Neuronal stem cell (in vitro differentiated cells): Measurements from ENCODE around the gene FAM217A.
"Not testable (repeated sequence)": the region's sequence is repeated elsewhere in the genome, so short reads cannot be mapped to it uniquely, and the experiment has no call there.

Source experiments
- DNase-seq: peaks from one replicate; pipeline ENCODE4 v3.0.0-alpha.2; 2013; ENCODE audit warnings: low spot score
- H2AFZ ChIP-seq: one replicate; pipeline ENCODE4 v1.6.1; 2013; ENCODE audit warnings: mild to moderate bottlenecking, low read length, inconsistent platforms
- H2AK5ac ChIP-seq: 2 replicates; pipeline ENCODE4 v1.6.1; 2013; ENCODE audit warnings: low read depth, mild to moderate bottlenecking, inconsistent platforms, low read length, moderate library complexity, mixed read lengths
- H2BK120ac ChIP-seq: 2 replicates; pipeline ENCODE4 v1.6.1; 2013; ENCODE audit warnings: low read depth, mild to moderate bottlenecking, inconsistent platforms, low read length, moderate library complexity, mixed read lengths
- H2BK12ac ChIP-seq: one replicate; pipeline ENCODE4 v1.6.1; 2013; ENCODE audit warnings: low read length, inconsistent platforms
- H2BK15ac ChIP-seq: 2 replicates; pipeline ENCODE4 v1.6.1; 2013; ENCODE audit warnings: mild to moderate bottlenecking, low read length, inconsistent platforms, mixed read lengths
- H2BK5ac ChIP-seq: one replicate; pipeline ENCODE4 v1.6.1; 2013; ENCODE audit warnings: inconsistent platforms, mild to moderate bottlenecking, low read length, moderate library complexity
- H3K14ac ChIP-seq: one replicate; pipeline ENCODE4 v1.6.1; 2013; ENCODE audit warnings: low read length, inconsistent platforms
- H3K18ac ChIP-seq: 2 replicates; pipeline ENCODE4 v1.6.1; 2013; ENCODE audit warnings: low read length, inconsistent platforms
- H3K23ac ChIP-seq: 2 replicates; pipeline ENCODE4 v1.6.1; 2013; ENCODE audit warnings: low read depth, mild to moderate bottlenecking, mixed read lengths, low read length, inconsistent platforms; ENCODE audit not compliant: poor library complexity
- H3K27ac ChIP-seq: replicated peaks from 3 replicates; pipeline ENCODE4 v1.5.1; 2013; ENCODE audit warnings: low read length, inconsistent platforms
- H3K27me3 ChIP-seq, 3 experiments: 2 replicates each; pipeline ENCODE4 v1.6.1; 2013; ENCODE audit warnings: low read length in 3 of 3, mild to moderate bottlenecking in 2 of 3, inconsistent platforms in 1 of 3, low read depth in 1 of 3, mixed read lengths in 1 of 3, moderate library complexity in 1 of 3; ENCODE audit not compliant: control insufficient read depth in 3 of 3, insufficient read depth in 3 of 3
- H3K36me3 ChIP-seq, 2 donors: replicated peaks in 1 of 2; 2 replicates each; pipeline ENCODE4 v1.6.1; 2013; ENCODE audit warnings: low read length in 2 of 2; ENCODE audit not compliant: control insufficient read depth in 2 of 2, insufficient read depth in 2 of 2
- H3K4ac ChIP-seq: 2 replicates; pipeline ENCODE4 v1.6.1; 2013; ENCODE audit warnings: inconsistent platforms, mild to moderate bottlenecking, low read length, moderate library complexity
- H3K4me1 ChIP-seq, 2 donors: 1 replicate in 1 of 2; 2 replicates in 1 of 2; pipeline ENCODE4 v1.6.1; 2013; ENCODE audit warnings: low read length in 2 of 2, low read depth in 1 of 2; ENCODE audit not compliant: control insufficient read depth in 2 of 2, insufficient read depth in 1 of 2
- H3K4me2 ChIP-seq: one replicate; pipeline ENCODE4 v1.6.1; 2013; ENCODE audit warnings: mild to moderate bottlenecking, low read length, inconsistent platforms; ENCODE audit not compliant: insufficient read depth, poor library complexity, severe bottlenecking
- H3K4me3 ChIP-seq, 2 donors: 2 replicates each; pipeline ENCODE4 v1.5.1; 2013; ENCODE audit warnings: low read length in 2 of 2, mild to moderate bottlenecking in 2 of 2, inconsistent platforms in 1 of 2, moderate library complexity in 1 of 2
- H3K79me1 ChIP-seq: one replicate; pipeline ENCODE4 v1.6.1; 2013; ENCODE audit warnings: low read depth, mild to moderate bottlenecking, inconsistent platforms, low read length, moderate library complexity
- H3K9ac ChIP-seq: one replicate; pipeline ENCODE4 v1.6.1; 2013; ENCODE audit warnings: mild to moderate bottlenecking, low read depth, low read length, inconsistent platforms; ENCODE audit not compliant: poor library complexity
- H3K9me3 ChIP-seq, 2 donors: replicated peaks in 1 of 2; 2 replicates each; pipeline versions ENCODE3 to v1.6.1; 2013; ENCODE audit warnings: low read length in 2 of 2, mild to moderate bottlenecking in 2 of 2, inconsistent platforms in 1 of 2, low read depth in 1 of 2, mixed read lengths in 1 of 2, moderate library complexity in 1 of 2; ENCODE audit not compliant: control insufficient read depth in 2 of 2, insufficient read depth in 1 of 2
- H4K8ac ChIP-seq: one replicate; pipeline ENCODE4 v1.6.1; 2013; ENCODE audit warnings: low read depth, mild to moderate bottlenecking, inconsistent platforms, low read length, moderate library complexity
- H4K91ac ChIP-seq: one replicate; pipeline ENCODE4 v1.6.1; 2013; ENCODE audit warnings: low read length, low read depth, mild to moderate bottlenecking, inconsistent platforms; ENCODE audit not compliant: poor library complexity
- WGBS, 2 donors: extraction: QIAGEN DNeasy Blood & Tissue Kit; methylation state at CpG; one replicate each; pipeline ENCODE4 v1.1.7; 2013; ENCODE audit warnings: missing lambda C conversion rate in 2 of 2, mixed read lengths in 1 of 2; ENCODE audit not compliant: insufficient read length in 2 of 2, insufficient replicate concordance in 1 of 2; ENCODE audit errors: extremely low coverage in 2 of 2; 5-methylcytosine and 5-hydroxymethylcytosine counted together

FAM217A gene

DNA sequence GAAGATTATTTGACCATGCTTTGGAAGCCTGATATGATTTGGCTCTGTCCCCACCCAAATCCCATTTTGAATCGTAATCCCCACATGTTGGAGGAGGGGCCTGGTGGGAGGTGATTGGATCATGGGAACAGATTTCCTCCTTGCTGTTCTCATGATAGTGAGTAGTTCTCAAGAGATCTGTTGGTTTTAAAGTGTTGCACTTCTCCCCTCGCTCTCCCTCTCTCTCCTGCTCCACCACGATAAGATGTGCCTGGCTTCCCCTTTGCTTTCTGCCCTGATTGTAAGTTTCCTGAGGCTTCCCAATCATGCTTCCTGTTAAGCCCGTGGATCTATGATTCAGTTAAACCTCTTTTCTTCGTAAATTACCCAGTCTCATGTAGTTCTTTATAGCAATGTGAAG is 21.7 kb upstream of the FAM217A start:
- Histone ChIP-seq H4K8ac (no peak overlapping the region), H3K4ac (no peak overlapping the region), H2BK120ac (no peak overlapping the region), H3K4me1 (no peaks in the 10 kb centered on the region), H3K14ac (no peak overlapping the region), H2BK5ac (no peak overlapping the region), H3K9me3 (peaks cover 0 to 3% of the 10 kb centered on the region in 2 donors), H3K23ac (no peak overlapping the region), H3K27ac (no peak overlapping the region), H3K79me1 (no peaks in the 10 kb centered on the region), H3K18ac (no peak overlapping the region), H3K4me2 (no peak overlapping the region), H2BK12ac (no peak overlapping the region), H4K91ac (no peak overlapping the region), H2AK5ac (no peak overlapping the region), H2BK15ac (no peak overlapping the region), H3K36me3 (no peaks in the 10 kb centered on the region), H3K27me3 (peaks cover 0 to 21% (median 0%) of the 10 kb centered on the region in 3 experiments), H3K9ac (no peak overlapping the region), H2AFZ (no peak overlapping the region), H3K4me3 (no peak overlapping the region)
- WGBS, 2 donors, result no CpG with 5 or more reads among the region's 5 CpGs
- no peak for DNase-seq

DNA sequence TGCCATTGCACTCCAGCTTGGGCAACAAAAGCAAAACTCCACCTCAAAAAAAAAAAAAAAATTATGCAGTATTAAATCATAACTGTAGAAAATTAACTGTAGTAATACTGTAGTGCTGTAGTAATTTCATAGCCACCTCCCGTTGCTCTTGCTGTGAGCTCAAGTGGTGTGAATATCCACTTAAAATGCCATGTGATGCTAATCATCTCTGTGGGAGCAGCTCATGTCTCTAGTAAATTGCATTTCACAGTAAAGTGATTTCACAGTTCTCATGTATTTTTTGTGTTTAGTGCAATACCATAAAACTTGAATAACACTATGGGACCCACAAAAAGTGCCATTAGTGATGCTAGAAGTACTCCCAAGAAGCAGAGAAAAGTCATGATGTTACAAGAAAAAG is 14.4 kb upstream of the FAM217A start:
- no peak overlapping the region for H2BK12ac ChIP-seq
- H3K4ac ChIP-seq, result no peak overlapping the region
- no peak overlapping the region for H3K4me3 ChIP-seq
- no peaks in the 10 kb centered on the region for H3K4me1 ChIP-seq
- H2BK5ac ChIP-seq, result no peak overlapping the region
- no peaks in the 10 kb centered on the region for H3K36me3 ChIP-seq
- no peak overlapping the region for H3K14ac ChIP-seq
- H3K27me3 ChIP-seq, result peaks cover 0 to 2% (median 0%) of the 10 kb centered on the region in 3 experiments
- H3K18ac ChIP-seq, result no peak overlapping the region
- H4K91ac ChIP-seq, result no peak overlapping the region
- no peak overlapping the region for H2BK15ac ChIP-seq
- no peak overlapping the region for H2AFZ ChIP-seq
- no peak overlapping the region for H2BK120ac ChIP-seq
- H3K9me3 ChIP-seq, result no peaks in the 10 kb centered on the region
- no peak overlapping the region for H3K23ac ChIP-seq
- no peak overlapping the region for H3K9ac ChIP-seq
- H2AK5ac ChIP-seq, result no peak overlapping the region
- WGBS, 2 donors, result no CpG with 5 or more reads among the region's 1 CpG
- no peaks in the 10 kb centered on the region for H3K79me1 ChIP-seq
- H4K8ac ChIP-seq, result no peak overlapping the region
- DNase-seq, result no peak
- H3K4me2 ChIP-seq, result no peak overlapping the region
- no peak overlapping the region for H3K27ac ChIP-seq

- H2BK120ac ChIP-seq, result no peak overlapping the region
- H3K18ac ChIP-seq, result no peak overlapping the region
- H3K14ac ChIP-seq, result no peak overlapping the region
- WGBS, 2 donors, result no CpG with 5 or more reads among the region's 7 CpGs
- DNase-seq, result no peak
- H3K79me1 ChIP-seq, result no peaks in the 10 kb centered on the region
- H3K4ac ChIP-seq, result no peak overlapping the region
- no peaks in the 10 kb centered on the region for H3K9me3 ChIP-seq
- no peak overlapping the region for H2AK5ac ChIP-seq
- H3K36me3 ChIP-seq, result no peaks in the 10 kb centered on the region
- H3K4me2 ChIP-seq, result no peak overlapping the region
- no peak overlapping the region for H2BK12ac ChIP-seq
- no peak overlapping the region for H2BK5ac ChIP-seq
- no peak overlapping the region for H2BK15ac ChIP-seq
- H3K4me1 ChIP-seq, result no peaks in the 10 kb centered on the region
- no peak overlapping the region for H3K23ac ChIP-seq
- no peak overlapping the region for H4K91ac ChIP-seq
- no peak overlapping the region for H3K4me3 ChIP-seq
- peaks cover 0 to 3% (median 0%) of the 10 kb centered on the region in 3 experiments for H3K27me3 ChIP-seq
- no peak overlapping the region for H2AFZ ChIP-seq
- no peak overlapping the region for H3K9ac ChIP-seq
- H4K8ac ChIP-seq, result no peak overlapping the region
- H3K27ac ChIP-seq, result no peak overlapping the region
Observed at GRCh38 chr6:4091941-4092340, 13.0 kb upstream of the FAM217A start.

- not testable (repeated sequence) for H3K4me1 ChIP-seq, H2BK15ac ChIP-seq, H3K27ac ChIP-seq, H3K79me1 ChIP-seq, H3K4ac ChIP-seq, DNase-seq, H2BK12ac ChIP-seq, H2AK5ac ChIP-seq, H4K91ac ChIP-seq, H4K8ac ChIP-seq, H2BK5ac ChIP-seq, H3K14ac ChIP-seq, H3K18ac ChIP-seq, H3K4me2 ChIP-seq, H2AFZ ChIP-seq, H3K4me3 ChIP-seq, H3K9me3 ChIP-seq, H3K36me3 ChIP-seq, H3K9ac ChIP-seq, H3K27me3 ChIP-seq, H3K23ac ChIP-seq, H2BK120ac ChIP-seq
- no CpG with 5 or more reads among the region's 26 CpGs for WGBS, 2 donors
Observed at GRCh38 chr6:4090043-4090442, 11.1 kb upstream of the FAM217A start.
